Liver (tissue), 9 donors: ENCODE data around the gene CDC42BPB. TPM values are rescaled to one million over a fixed set of nuclear protein-coding genes. Genes with fewer than 3 reads are reported as not detected.

Experiments used
- DNase-seq: peaks from one replicate; pipeline ENCODE4 v3.0.0-alpha.2; 2017; ENCODE audit warnings: low spot score
- H3K27ac ChIP-seq, 2 donors: one replicate each; pipeline ENCODE4 v1.7.0; 2013; ENCODE audit warnings: inconsistent platforms in 2 of 2, low read length in 2 of 2, control low read depth in 1 of 2, low read depth in 1 of 2, mild to moderate bottlenecking in 1 of 2
- H3K27me3 ChIP-seq, 4 donors: one replicate each; pipeline versions ENCODE4 v1.6.1 to v1.7.0; 2013; ENCODE audit warnings: low read length in 3 of 4, inconsistent platforms in 1 of 4, mild to moderate bottlenecking in 1 of 4, moderate library complexity in 1 of 4; ENCODE audit not compliant: control insufficient read depth in 4 of 4, insufficient read depth in 4 of 4
- H3K36me3 ChIP-seq, 4 donors: one replicate each; pipeline versions ENCODE4 v1.6.1 to v1.7.0; 2013; ENCODE audit warnings: low read length in 3 of 4, mild to moderate bottlenecking in 3 of 4, low read depth in 1 of 4, moderate library complexity in 1 of 4; ENCODE audit not compliant: control insufficient read depth in 4 of 4, insufficient read depth in 3 of 4
- H3K4me1 ChIP-seq, 4 donors: one replicate each; pipeline versions ENCODE4 v1.6.1 to v1.7.0; 2013; ENCODE audit warnings: low read length in 3 of 4, mild to moderate bottlenecking in 3 of 4, moderate library complexity in 1 of 4; ENCODE audit not compliant: control insufficient read depth in 4 of 4, insufficient read depth in 4 of 4
- H3K4me3 ChIP-seq, 3 donors: one replicate each; pipeline versions ENCODE4 v1.6.1 to v1.7.0; 2013; ENCODE audit warnings: low read length in 3 of 3, control low read depth in 1 of 3, low read depth in 1 of 3, mild to moderate bottlenecking in 1 of 3
- H3K9ac ChIP-seq, 2 donors: one replicate each; pipeline ENCODE4 v1.7.0; 2013; ENCODE audit warnings: low read length in 2 of 2, mild to moderate bottlenecking in 2 of 2, moderate library complexity in 2 of 2, control low read depth in 1 of 2, low read depth in 1 of 2
- H3K9me3 ChIP-seq, 4 donors: one replicate each; pipeline versions ENCODE4 v1.6.1 to v1.7.0; 2013; ENCODE audit warnings: low read length in 3 of 4; ENCODE audit not compliant: control insufficient read depth in 4 of 4
- ATF3 ChIP-seq: IDR thresholded peaks from 2 replicates; pipeline ENCODE4 v1.6.1; 2016; ENCODE audit warnings: antibody characterized with exemption
- CTCF ChIP-seq: fragments of 150-350 bp; IDR thresholded peaks from 2 replicates; pipeline ENCODE4 v1.5.1; 2017; ENCODE audit warnings: improper control_type of control experiment, low read depth, low read length; ENCODE audit not compliant: missing input control
- EGR1 ChIP-seq, 2 donors: IDR thresholded peaks; 2 replicates each; pipeline ENCODE4 v1.6.1; 2016 to 2018; ENCODE audit warnings: antibody characterized with exemption in 2 of 2, low read depth in 2 of 2
- FOXA1 ChIP-seq: IDR thresholded peaks from 2 replicates; pipeline ENCODE4 v1.6.1; 2016; ENCODE audit warnings: antibody characterized with exemption
- FOXA2 ChIP-seq: IDR thresholded peaks from 2 replicates; pipeline ENCODE4 v1.6.1; 2016; ENCODE audit warnings: antibody characterized with exemption
- GABPA ChIP-seq, 2 donors: IDR thresholded peaks in 1 of 2; conservative IDR thresholded peaks in 1 of 2; 2 replicates each; pipeline ENCODE4 v1.6.1; 2016; ENCODE audit warnings: antibody characterized with exemption in 2 of 2, mild to moderate bottlenecking in 1 of 2, moderate library complexity in 1 of 2
- HNF4A ChIP-seq, 2 donors: conservative IDR thresholded peaks; 2 replicates each; pipeline ENCODE4 v1.6.1; 2016; ENCODE audit warnings: antibody characterized with exemption in 2 of 2, mild to moderate bottlenecking in 2 of 2
- HNF4G ChIP-seq: IDR thresholded peaks from 2 replicates; pipeline ENCODE4 v1.6.1; 2016; ENCODE audit warnings: antibody characterized with exemption
- JUND ChIP-seq, 2 donors: IDR thresholded peaks; 2 replicates each; pipeline ENCODE4 v1.6.1; 2016; ENCODE audit warnings: antibody characterized with exemption in 2 of 2
- MAX ChIP-seq: IDR thresholded peaks from 2 replicates; pipeline ENCODE4 v1.6.1; 2016; ENCODE audit warnings: antibody characterized with exemption
- NR2F2 ChIP-seq: IDR thresholded peaks from 2 replicates; pipeline ENCODE4 v1.6.1; 2016; ENCODE audit warnings: antibody characterized with exemption
- RAD21 ChIP-seq, 2 donors: IDR thresholded peaks; 2 replicates each; pipeline ENCODE4 v1.6.1; 2016; ENCODE audit warnings: antibody characterized with exemption in 2 of 2, mild to moderate bottlenecking in 2 of 2
- REST ChIP-seq: IDR thresholded peaks from 2 replicates; pipeline ENCODE4 v1.6.1; 2016; ENCODE audit warnings: antibody characterized with exemption, mild to moderate bottlenecking
- RXRA ChIP-seq, 2 donors: IDR thresholded peaks; 2 replicates each; pipeline ENCODE4 v1.6.1; 2017 to 2018; ENCODE audit warnings: antibody characterized with exemption in 2 of 2, mild to moderate bottlenecking in 1 of 2
- SP1 ChIP-seq: IDR thresholded peaks from 2 replicates; pipeline ENCODE4 v1.6.1; 2018; ENCODE audit warnings: antibody characterized with exemption, mild to moderate bottlenecking
- TAF1 ChIP-seq: conservative IDR thresholded peaks from 2 replicates; pipeline ENCODE4 v1.6.1; 2016; ENCODE audit warnings: antibody characterized with exemption, mild to moderate bottlenecking
- YY1 ChIP-seq: IDR thresholded peaks from 2 replicates; pipeline ENCODE4 v1.6.1; 2016; ENCODE audit warnings: antibody characterized with exemption, mild to moderate bottlenecking
- ZBTB33 ChIP-seq: IDR thresholded peaks from 2 replicates; pipeline ENCODE4 v1.6.1; 2016; ENCODE audit warnings: antibody characterized with exemption
- WGBS: extraction: QIAGEN DNeasy Blood & Tissue Kit; methylation state at CpG from one replicate; pipeline ENCODE4 v1.1.7; 2013; 5-methylcytosine and 5-hydroxymethylcytosine counted together
- polyA plus RNA-seq, 2 donors: library from polyadenylated mRNA; stranded (reverse) in 1 of 2; unstranded in 1 of 2; fragments of 200-250 nt in 1 of 2; fragments of >200 nt in 1 of 2; fragmentation: Nextera tagmentation in 1 of 2; extraction: Ambion mirVana in 1 of 2; gene quantifications; one replicate each; pipeline versions ENCODE4 v1.2.1 to v1.2.3, GENCODE V29; 2013 to 2015
- total RNA-seq, 2 donors: library from RNA; depleted of rRNA; stranded (reverse); fragments of >200 nt; gene quantifications; one replicate each; pipeline ENCODE4 v1.2.3, GENCODE V29; 2014
- donor health status: healthy.
- donor health status: healthy.
- donor health status: healthy.
- donor health status: healthy.
- donor health status: healthy.

Gene CDC42BPB
- total and polyA plus RNA-seq, 4 donors = 4.1 to 78.7 (median 29.7) TPM

GRCh38 chr14:103030741-103031565 lies 26.4 kb downstream of the CDC42BPB start:
- Histone ChIP-seq H3K27ac (peak overlapping the region; percentile 42 to 57), H3K36me3 (no peaks in the 10 kb centered on the region), H3K9me3 (no peaks in the 10 kb centered on the region), H3K27me3 (no peaks in the 10 kb centered on the region), H3K4me3 (peak overlapping the region in 1 of 3 donors; percentile 23), H3K9ac (no peak overlapping the region), H3K4me1 (peaks cover 15 to 41% (median 31%) of the 10 kb centered on the region in 4 donors)
- TF ChIP-seq HNF4G (no peak), FOXA2 (no peak), JUND (IDR thresholded peaks at IDR 0.05) (no peak), TAF1 (peak; percentile 13), SP1 (peak; percentile 8), GABPA (IDR thresholded peaks at IDR 0.05 in 1 of 2, conservative IDR thresholded peaks at IDR 0.05 in 1 of 2) (no peak), RAD21 (IDR thresholded peaks at IDR 0.05) (peak in 1 of 2 donors; percentile 17), REST (no peak), ATF3 (no peak), RXRA (IDR thresholded peaks at IDR 0.05) (no peak), ZBTB33 (no peak), CTCF (no peak), NR2F2 (no peak), YY1 (no peak), HNF4A (conservative IDR thresholded peaks at IDR 0.05) (peak in 1 of 2 donors; percentile 13), EGR1 (IDR thresholded peaks at IDR 0.05; ENCODE audit: low read depth in 2 of 2) (no peak), MAX (no peak), FOXA1 (no peak)
- DNase-seq = no peak
- WGBS = 37% methylated on average over 13 of the region's 13 CpGs
